GM23248 (cell line): ENCODE measurements around the gene PDK4.

Source experiments
- EZH2 ChIP-seq: fragments of 200-600 bp; sonication (generic); IDR thresholded peaks from 2 replicates; pipeline ENCODE4 v1.6.1; 2018; ENCODE audit warnings: antibody characterized with exemption, mild to moderate bottlenecking; ENCODE audit not compliant: insufficient read depth, poor library complexity, severe bottlenecking
- EZH2phosphoT487 ChIP-seq: fragments of 200-600 bp; sonication (generic); IDR thresholded peaks from 2 replicates; pipeline ENCODE4 v1.6.1; 2018; ENCODE audit warnings: antibody characterized with exemption, moderate library complexity, mild to moderate bottlenecking, low read depth; ENCODE audit not compliant: insufficient read depth

DNA sequence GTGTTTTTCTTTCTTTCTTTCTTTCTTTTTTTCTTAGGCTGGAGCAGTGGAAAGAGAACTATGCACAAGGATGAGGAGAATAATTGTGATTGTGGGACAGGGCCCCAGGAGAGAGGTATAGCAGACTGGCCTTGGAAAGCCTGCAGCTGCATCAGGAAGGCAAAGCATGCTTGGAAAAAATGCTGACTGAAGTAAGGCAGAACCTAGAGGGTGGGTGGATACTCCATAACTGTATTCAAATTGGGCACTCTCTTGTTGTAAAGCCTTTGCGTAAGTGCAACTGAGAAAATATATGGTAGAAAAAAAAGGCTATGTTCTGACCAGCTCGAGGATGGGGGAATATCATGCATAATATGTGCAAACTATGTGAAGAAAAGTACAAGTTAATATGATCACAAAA is 39.5 kb downstream of the PDK4 start:
- TF ChIP-seq EZH2 (no peak), EZH2phosphoT487 (no peak)
